ENCODE results near the gene HSD11B1L.

Gene HSD11B1L

GRCh38 chr19:5648464-5648863, 32.4 kb upstream of the HSD11B1L start:
- no peak overlapping the region for H3K14ac ChIP-seq (ENCODE audit: low read length)
- no peak overlapping the region for H2AFZ ChIP-seq (ENCODE audit: insufficient read depth, low read length, poor library complexity)
- no peak overlapping the region for H2BK120ac ChIP-seq (ENCODE audit: insufficient read depth, low read length, poor library complexity)
- no peaks in the 10 kb centered on the region for H3K9me3 ChIP-seq (ENCODE audit: insufficient read depth, low read depth, low read length)
- no peak overlapping the region for H3K4ac ChIP-seq (ENCODE audit: low read depth, low read length)
- H4K12ac ChIP-seq (ENCODE audit: low read depth, low read length): no peak overlapping the region
- H3K27me3 ChIP-seq (ENCODE audit: insufficient read depth, low read length): no peaks in the 10 kb centered on the region
- WGBS (ENCODE audit: extremely low coverage, insufficient coverage, insufficient read length): no CpG with 5 or more reads among the region's 11 CpGs
- no peaks in the 10 kb centered on the region for H3K79me1 ChIP-seq (ENCODE audit: low read length)
- no peak overlapping the region for H3K4me2 ChIP-seq (ENCODE audit: low read length)
- no peak overlapping the region for H3K27ac ChIP-seq (ENCODE audit: low read depth, low read length)
- no peaks in the 10 kb centered on the region for H3K79me2 ChIP-seq (ENCODE audit: control insufficient read depth, insufficient read depth, low read length, poor library complexity)
- H4K91ac ChIP-seq (ENCODE audit: low read depth, low read length): no peak overlapping the region
- no peak overlapping the region for H3K18ac ChIP-seq (ENCODE audit: low read length)
- H2BK5ac ChIP-seq (ENCODE audit: low read depth, low read length, poor library complexity): no peak overlapping the region
- H2AK5ac ChIP-seq (ENCODE audit: low read length): no peak overlapping the region
- H4K8ac ChIP-seq (ENCODE audit: low read depth, low read length): no peak overlapping the region
- H3K23ac ChIP-seq (ENCODE audit: low read length): no peak overlapping the region
- H3K4me1 ChIP-seq (ENCODE audit: control insufficient read depth in 1 of 2, insufficient read depth in 2 of 2, low read length in 2 of 2): no peaks in the 10 kb centered on the region
- H3K4me3 ChIP-seq (ENCODE audit: low read depth, low read length): no peak overlapping the region
- no peak overlapping the region for H2BK12ac ChIP-seq (ENCODE audit: low read length)
- H3K9ac ChIP-seq (ENCODE audit: low read length): no peak overlapping the region
- DNase-seq: no peak
- peaks cover 56 to 67% of the 10 kb centered on the region in 2 experiments for H3K36me3 ChIP-seq (ENCODE audit: control insufficient read depth in 1 of 2, insufficient read depth in 2 of 2, low read length in 2 of 2)

DNA sequence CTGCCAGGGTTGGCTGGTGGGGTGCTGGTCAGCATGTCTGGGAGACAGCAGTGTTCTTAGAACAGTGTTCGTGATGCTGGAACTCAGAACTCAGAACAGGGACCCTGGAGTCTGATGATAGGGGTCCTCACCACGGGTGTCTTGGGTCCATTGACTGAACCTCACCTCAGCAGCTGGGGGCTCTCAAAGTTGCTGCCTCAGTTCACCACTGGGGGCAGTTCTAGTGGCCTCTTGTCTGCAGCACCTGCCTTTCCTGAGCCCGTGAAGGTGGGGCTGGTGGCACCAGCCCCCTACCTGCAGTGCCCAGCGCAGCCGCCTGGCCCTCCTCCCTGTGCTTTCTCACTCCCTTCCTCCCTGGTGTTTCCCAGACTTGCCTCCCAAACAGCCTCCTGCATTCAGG, 29.5 kb upstream of the HSD11B1L start:
- Histone ChIP-seq H2BK5ac (ENCODE audit: low read depth, low read length, poor library complexity) (no peak overlapping the region), H3K4me3 (ENCODE audit: low read depth, low read length) (no peak overlapping the region)

GRCh38 chr19:5652261-5652660, 28.6 kb upstream of the HSD11B1L start:
- Histone ChIP-seq H3K27ac (ENCODE audit: low read depth, low read length) (no peak overlapping the region), H3K79me2 (ENCODE audit: control insufficient read depth, insufficient read depth, low read length, poor library complexity) (no peaks in the 10 kb centered on the region), H3K14ac (ENCODE audit: low read length) (no peak overlapping the region), H3K4me3 (ENCODE audit: low read depth, low read length) (no peak overlapping the region), H3K36me3 (ENCODE audit: control insufficient read depth in 1 of 2, insufficient read depth in 2 of 2, low read length in 2 of 2) (peaks cover 65 to 69% of the 10 kb centered on the region in 2 experiments), H4K12ac (ENCODE audit: low read depth, low read length) (no peak overlapping the region), H3K4me2 (ENCODE audit: low read length) (no peak overlapping the region), H2AK5ac (ENCODE audit: low read length) (no peak overlapping the region), H3K4ac (ENCODE audit: low read depth, low read length) (no peak overlapping the region), H2BK12ac (ENCODE audit: low read length) (no peak overlapping the region), H3K4me1 (ENCODE audit: control insufficient read depth in 1 of 2, insufficient read depth in 2 of 2, low read length in 2 of 2) (no peaks in the 10 kb centered on the region), H3K9me3 (ENCODE audit: insufficient read depth, low read depth, low read length) (no peaks in the 10 kb centered on the region), H3K9ac (ENCODE audit: low read length) (no peak overlapping the region), H4K8ac (ENCODE audit: low read depth, low read length) (no peak overlapping the region), H3K18ac (ENCODE audit: low read length) (no peak overlapping the region), H2BK5ac (ENCODE audit: low read depth, low read length, poor library complexity) (no peak overlapping the region), H3K27me3 (ENCODE audit: insufficient read depth, low read length) (no peaks in the 10 kb centered on the region), H3K23ac (ENCODE audit: low read length) (no peak overlapping the region), H4K91ac (ENCODE audit: low read depth, low read length) (no peak overlapping the region), H2BK120ac (ENCODE audit: insufficient read depth, low read length, poor library complexity) (no peak overlapping the region), H2AFZ (ENCODE audit: insufficient read depth, low read length, poor library complexity) (no peak overlapping the region), H3K79me1 (ENCODE audit: low read length) (no peaks in the 10 kb centered on the region)
- no peak for DNase-seq
- no CpG with 5 or more reads among the region's 10 CpGs for WGBS (ENCODE audit: extremely low coverage, insufficient coverage, insufficient read length)

More for the DNA sequence above, 29.5 kb upstream of the HSD11B1L start:
- H3K9ac ChIP-seq (ENCODE audit: low read length): no peak overlapping the region
- no peak overlapping the region for H2BK12ac ChIP-seq (ENCODE audit: low read length)
- WGBS (ENCODE audit: extremely low coverage, insufficient coverage, insufficient read length): no CpG with 5 or more reads among the region's 5 CpGs
- H4K12ac ChIP-seq (ENCODE audit: low read depth, low read length): no peak overlapping the region
- H3K4ac ChIP-seq (ENCODE audit: low read depth, low read length): no peak overlapping the region
- no peaks in the 10 kb centered on the region for H3K79me2 ChIP-seq (ENCODE audit: control insufficient read depth, insufficient read depth, low read length, poor library complexity)
- no peaks in the 10 kb centered on the region for H3K27me3 ChIP-seq (ENCODE audit: insufficient read depth, low read length)
- no peaks in the 10 kb centered on the region for H3K79me1 ChIP-seq (ENCODE audit: low read length)
- no peak overlapping the region for H3K27ac ChIP-seq (ENCODE audit: low read depth, low read length)
- peaks cover 64 to 71% of the 10 kb centered on the region in 2 experiments for H3K36me3 ChIP-seq (ENCODE audit: control insufficient read depth in 1 of 2, insufficient read depth in 2 of 2, low read length in 2 of 2)
- H3K14ac ChIP-seq (ENCODE audit: low read length): no peak overlapping the region
- H3K18ac ChIP-seq (ENCODE audit: low read length): no peak overlapping the region
- no peak overlapping the region for H4K91ac ChIP-seq (ENCODE audit: low read depth, low read length)
- H3K4me1 ChIP-seq (ENCODE audit: control insufficient read depth in 1 of 2, insufficient read depth in 2 of 2, low read length in 2 of 2): no peaks in the 10 kb centered on the region
- H2BK120ac ChIP-seq (ENCODE audit: insufficient read depth, low read length, poor library complexity): no peak overlapping the region
- no peak overlapping the region for H2AFZ ChIP-seq (ENCODE audit: insufficient read depth, low read length, poor library complexity)
- no peaks in the 10 kb centered on the region for H3K9me3 ChIP-seq (ENCODE audit: insufficient read depth, low read depth, low read length)
- no peak overlapping the region for H3K4me2 ChIP-seq (ENCODE audit: low read length)
- H3K23ac ChIP-seq (ENCODE audit: low read length): no peak overlapping the region
- H4K8ac ChIP-seq (ENCODE audit: low read depth, low read length): no peak overlapping the region
- H2AK5ac ChIP-seq (ENCODE audit: low read length): no peak overlapping the region
- no peak for DNase-seq

GRCh38 chr19:5654931-5655330, 25.9 kb upstream of the HSD11B1L start:
- Histone ChIP-seq H3K27me3 (ENCODE audit: insufficient read depth, low read length) (no peaks in the 10 kb centered on the region), H3K4ac (ENCODE audit: low read depth, low read length) (no peak overlapping the region), H3K27ac (ENCODE audit: low read depth, low read length) (no peak overlapping the region), H3K14ac (ENCODE audit: low read length) (no peak overlapping the region), H3K36me3 (ENCODE audit: control insufficient read depth in 1 of 2, insufficient read depth in 2 of 2, low read length in 2 of 2) (peaks cover 81 to 84% of the 10 kb centered on the region in 2 experiments), H3K9ac (ENCODE audit: low read length) (no peak overlapping the region), H4K12ac (ENCODE audit: low read depth, low read length) (no peak overlapping the region), H3K18ac (ENCODE audit: low read length) (no peak overlapping the region), H2BK5ac (ENCODE audit: low read depth, low read length, poor library complexity) (no peak overlapping the region), H4K8ac (ENCODE audit: low read depth, low read length) (no peak overlapping the region), H3K9me3 (ENCODE audit: insufficient read depth, low read depth, low read length) (no peaks in the 10 kb centered on the region), H3K79me1 (ENCODE audit: low read length) (no peaks in the 10 kb centered on the region), H2AK5ac (ENCODE audit: low read length) (no peak overlapping the region), H4K91ac (ENCODE audit: low read depth, low read length) (no peak overlapping the region), H3K4me2 (ENCODE audit: low read length) (no peak overlapping the region), H2AFZ (ENCODE audit: insufficient read depth, low read length, poor library complexity) (no peak overlapping the region), H3K23ac (ENCODE audit: low read length) (no peak overlapping the region), H3K79me2 (ENCODE audit: control insufficient read depth, insufficient read depth, low read length, poor library complexity) (no peaks in the 10 kb centered on the region), H2BK12ac (ENCODE audit: low read length) (no peak overlapping the region), H3K4me3 (ENCODE audit: low read depth, low read length) (no peak overlapping the region), H3K4me1 (ENCODE audit: control insufficient read depth in 1 of 2, insufficient read depth in 2 of 2, low read length in 2 of 2) (no peaks in the 10 kb centered on the region), H2BK120ac (ENCODE audit: insufficient read depth, low read length, poor library complexity) (no peak overlapping the region)
- no CpG with 5 or more reads among the region's 5 CpGs for WGBS (ENCODE audit: extremely low coverage, insufficient coverage, insufficient read length)
- no peak for DNase-seq
